Activated CD8-positive, alpha-beta memory T cell treated with anti-CD3 and anti-CD28 coated beads, Interleukin-2, amount 50 U/mL, for 4 hours (primary cell): ENCODE results near the gene PRSS53.
"Not testable (repeated sequence)": the region's sequence is repeated elsewhere in the genome, so short reads cannot be mapped to it uniquely, and the experiment has no call there.

ENCODE experiments used
- DNase-seq: peaks from one replicate; pipeline ENCODE4 v3.0.0-alpha.2; 2020

Gene PRSS53

GRCh38 chr16:31088459-31089183, at the start of gene PRSS53:
PRSS53 (minus strand) TSS chr16:31088943; CDS start chr16:31088809, 134 bp downstream.
- DNase-seq: no peak

GRCh38 chr16:31136822-31137499, 48.2 kb upstream of the PRSS53 start:
- DNase-seq: not testable (repeated sequence)

GRCh38 chr16:31136287-31136662, 47.5 kb upstream of the PRSS53 start:
- no peak for DNase-seq

- no peak for DNase-seq
Observed at GRCh38 chr16:31135535-31136286, 47.0 kb upstream of the PRSS53 start, which contains the start of gene PRSS8. PRSS8 (minus strand) TSS chr16:31135727; CDS start chr16:31135498, 229 bp downstream.

- DNase-seq: no peak
Observed at GRCh38 chr16:31134625-31135534, 46.1 kb upstream of the PRSS53 start.

GRCh38 chr16:31134091-31134571, 45.4 kb upstream of the PRSS53 start:
- DNase-seq: no peak

GRCh38 chr16:31133046-31133501, 44.3 kb upstream of the PRSS53 start:
- DNase-seq: no peak

GRCh38 chr16:31132303-31132979, 43.7 kb upstream of the PRSS53 start:
- no peak for DNase-seq

- no peak for DNase-seq
Observed at GRCh38 chr16:31131841-31132271, 43.1 kb upstream of the PRSS53 start.

GRCh38 chr16:31131416-31131815, 42.7 kb upstream of the PRSS53 start:
- no peak for DNase-seq

GRCh38 chr16:31130899-31131298, 42.2 kb upstream of the PRSS53 start:
- DNase-seq: no peak

GRCh38 chr16:31130336-31130891, 41.7 kb upstream of the PRSS53 start:
- DNase-seq: no peak

- DNase-seq: no peak
Observed at GRCh38 chr16:31129568-31130335, 41.0 kb upstream of the PRSS53 start.

GRCh38 chr16:31128711-31129567, 40.2 kb upstream of the PRSS53 start:
- no peak for DNase-seq

- DNase-seq: no peak
Observed at GRCh38 chr16:31127182-31127581, 38.4 kb upstream of the PRSS53 start.

GRCh38 chr16:31125844-31126243, 37.1 kb upstream of the PRSS53 start:
- DNase-seq: no peak

GRCh38 chr16:31120129-31120528, 31.4 kb upstream of the PRSS53 start:
- no peak for DNase-seq

GRCh38 chr16:31118223-31119155, 29.7 kb upstream of the PRSS53 start:
- DNase-seq: no peak
